ENCODE measurements around the gene PRTG. TPM values are rescaled to one million over a fixed set of nuclear protein-coding genes. Genes with fewer than 3 reads are reported as not detected.

Gene PRTG
- total and polyA plus RNA-seq, 2 experiments from 2014 or later, result 0.63 to 3.4 TPM

GRCh38 chr15:55665605-55666227, 77.2 kb downstream of the PRTG start (continued):
- no peak for TF ChIP-seq REST (IDR thresholded peaks at IDR 0.05; ENCODE audit: unreplicated experiment)
- TF ChIP-seq STAT1 (IDR thresholded peaks at IDR 0.05; ENCODE audit: unreplicated experiment), result no peak
- no peak for TF ChIP-seq CREB1 (CRISPR knock-in tag; IDR thresholded peaks at IDR 0.05; ENCODE audit: low read depth)

- H3K4me3 Mint-ChIP-seq, result no peak overlapping the region
- peaks cover 8% of the 10 kb centered on the region for H3K27me3 Mint-ChIP-seq (ENCODE audit: insufficient read depth, low read depth, poor library complexity)
- Histone ChIP-seq H2AFZ (no peak overlapping the region), H3K79me2 (replicated peaks; ENCODE audit: insufficient read depth) (no peaks in the 10 kb centered on the region), H3K9me2 (ENCODE audit: insufficient read depth) (no peaks in the 10 kb centered on the region), H3K4me2 (peak overlapping the region; percentile 13), H3K36me3 (ENCODE audit: insufficient read depth) (no peaks in the 10 kb centered on the region), H4K20me1 (replicated peaks; ENCODE audit: insufficient read depth) (no peaks in the 10 kb centered on the region), H3F3A (replicated peaks; ENCODE audit: low read depth) (no peaks in the 10 kb centered on the region), H3K4me1 (ENCODE audit: insufficient read depth) (peaks cover 38% of the 10 kb centered on the region), H3K27ac (ENCODE audit: low read depth) (peak overlapping the region; percentile 50), H3K27me3 (ENCODE audit: insufficient read depth) (no peaks in the 10 kb centered on the region), H3K4me3 (no peak overlapping the region)
- no peaks in the 10 kb centered on the region for H3K36me3 Mint-ChIP-seq (ENCODE audit: low read depth)
- H3K9me3 Mint-ChIP-seq, result no peaks in the 10 kb centered on the region
- peak; percentile 67 for DNase-seq (ENCODE audit: low spot score)
- H3K27ac Mint-ChIP-seq, result no peak overlapping the region; the same call in 1 of the 2 replicates
- ATAC-seq, result peak; percentile 94
- peaks cover 40% of the 10 kb centered on the region for H3K4me1 Mint-ChIP-seq
- 0 out of 2 replicates have a peak, but pooled peaks have one; percentile 28 for TF ChIP-seq ZNF462 (CRISPR knock-in tag; IDR thresholded peaks at IDR 0.05)
- TF ChIP-seq CTCF (conservative IDR thresholded peaks at IDR 0.05; ENCODE audit: low read depth in 2 of 2), result no peak
- TF ChIP-seq ZNF331 (CRISPR knock-in tag; IDR thresholded peaks at IDR 0.05; ENCODE audit: low read depth), result no peak
- TF ChIP-seq REST (IDR thresholded peaks at IDR 0.05; ENCODE audit: unreplicated experiment), result no peak
Measured at GRCh38 chr15:55661428-55661827, 81.5 kb downstream of the PRTG start.

Data from GM23338 (cell line).